Subcutaneous adipose tissue (tissue), 4 donors: ENCODE results near the gene SNTG2. TPM values are rescaled to one million over a fixed set of nuclear protein-coding genes. Genes with fewer than 3 reads are reported as not detected.

Experiments used
- total RNA-seq, 4 donors: library from RNA; depleted of rRNA; stranded (reverse); fragments of >200 nt; gene quantifications; one replicate each; pipeline ENCODE4 v1.1.0, GENCODE V29; 2016
- TF ChIP-seq, protein P1 (sequence below): fragments of 450-650 bp; IDR thresholded peaks from one replicate; pipeline ENCODE4 v1.5.1; 2016; ENCODE audit warnings: low read depth, mild to moderate bottlenecking, control low read depth, antibody characterized with exemption, moderate library complexity

Gene SNTG2
- total RNA-seq, 4 donors from 2014 or later, result 4.2 to 17.4 (median 11.3) TPM

DNA sequence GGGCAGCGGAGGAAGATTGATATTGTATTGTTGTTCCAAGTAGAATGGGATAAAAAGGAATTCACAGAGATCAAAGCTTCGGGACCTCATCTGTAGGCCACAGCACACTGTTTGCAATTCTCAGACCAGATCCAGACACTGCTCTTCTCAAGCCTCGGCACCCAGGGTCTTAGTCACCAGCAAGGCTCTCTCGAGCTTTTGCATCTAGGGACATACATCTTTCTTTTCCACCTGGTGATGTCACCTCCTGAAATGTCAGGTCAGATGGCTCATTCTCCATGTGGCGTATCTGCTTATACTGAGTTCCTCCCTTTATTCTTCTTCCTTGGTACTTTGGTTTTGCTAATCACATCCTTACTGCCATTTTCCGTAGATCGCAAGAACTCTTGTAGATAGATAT, 42.9 kb upstream of the SNTG2 start:
- TF ChIP-seq, protein P1, sequence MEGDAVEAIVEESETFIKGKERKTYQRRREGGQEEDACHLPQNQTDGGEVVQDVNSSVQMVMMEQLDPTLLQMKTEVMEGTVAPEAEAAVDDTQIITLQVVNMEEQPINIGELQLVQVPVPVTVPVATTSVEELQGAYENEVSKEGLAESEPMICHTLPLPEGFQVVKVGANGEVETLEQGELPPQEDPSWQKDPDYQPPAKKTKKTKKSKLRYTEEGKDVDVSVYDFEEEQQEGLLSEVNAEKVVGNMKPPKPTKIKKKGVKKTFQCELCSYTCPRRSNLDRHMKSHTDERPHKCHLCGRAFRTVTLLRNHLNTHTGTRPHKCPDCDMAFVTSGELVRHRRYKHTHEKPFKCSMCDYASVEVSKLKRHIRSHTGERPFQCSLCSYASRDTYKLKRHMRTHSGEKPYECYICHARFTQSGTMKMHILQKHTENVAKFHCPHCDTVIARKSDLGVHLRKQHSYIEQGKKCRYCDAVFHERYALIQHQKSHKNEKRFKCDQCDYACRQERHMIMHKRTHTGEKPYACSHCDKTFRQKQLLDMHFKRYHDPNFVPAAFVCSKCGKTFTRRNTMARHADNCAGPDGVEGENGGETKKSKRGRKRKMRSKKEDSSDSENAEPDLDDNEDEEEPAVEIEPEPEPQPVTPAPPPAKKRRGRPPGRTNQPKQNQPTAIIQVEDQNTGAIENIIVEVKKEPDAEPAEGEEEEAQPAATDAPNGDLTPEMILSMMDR, result no peak

DNA sequence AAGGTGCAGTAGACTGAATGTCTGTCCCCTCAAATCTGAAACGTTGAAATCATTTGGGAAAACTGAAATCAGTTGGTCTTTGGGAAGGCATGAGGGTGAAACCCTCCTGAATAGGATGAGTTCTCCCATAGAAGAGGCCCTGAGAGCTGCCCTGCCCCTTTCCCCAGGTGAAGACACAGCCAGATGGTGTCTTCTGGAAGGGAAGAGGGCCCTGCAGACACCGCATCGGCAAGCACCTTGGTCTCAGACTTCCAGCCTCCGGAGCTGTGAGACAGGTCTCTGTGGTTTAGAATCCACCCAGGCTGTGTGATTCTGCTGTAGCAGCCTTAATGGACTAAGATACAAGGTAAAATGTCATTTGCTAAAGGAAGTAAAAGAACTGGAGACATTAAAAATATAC, 42.1 kb upstream of the SNTG2 start:
- TF ChIP-seq, protein P1, result no peak

DNA sequence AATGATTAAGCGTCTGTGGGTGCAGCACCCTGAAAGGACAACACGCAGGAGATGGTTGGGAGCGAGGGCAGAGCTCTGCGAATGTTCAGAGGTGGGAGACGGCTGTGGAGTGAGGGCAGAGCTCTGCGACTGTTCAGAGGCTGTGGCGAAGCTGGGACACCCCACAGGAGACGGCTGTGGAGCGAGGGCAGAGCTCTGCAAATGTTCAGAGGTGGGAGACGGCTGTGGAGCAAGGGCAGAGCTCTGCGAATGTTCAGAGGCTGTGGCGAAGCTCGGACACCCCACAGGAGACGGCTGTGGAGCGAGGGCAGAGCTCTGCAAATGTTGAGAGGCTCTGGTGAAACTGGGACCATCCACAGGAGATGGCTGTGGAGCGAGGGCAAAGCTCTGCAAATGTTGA, 40.0 kb upstream of the SNTG2 start:
- TF ChIP-seq, protein P1, result no peak

DNA sequence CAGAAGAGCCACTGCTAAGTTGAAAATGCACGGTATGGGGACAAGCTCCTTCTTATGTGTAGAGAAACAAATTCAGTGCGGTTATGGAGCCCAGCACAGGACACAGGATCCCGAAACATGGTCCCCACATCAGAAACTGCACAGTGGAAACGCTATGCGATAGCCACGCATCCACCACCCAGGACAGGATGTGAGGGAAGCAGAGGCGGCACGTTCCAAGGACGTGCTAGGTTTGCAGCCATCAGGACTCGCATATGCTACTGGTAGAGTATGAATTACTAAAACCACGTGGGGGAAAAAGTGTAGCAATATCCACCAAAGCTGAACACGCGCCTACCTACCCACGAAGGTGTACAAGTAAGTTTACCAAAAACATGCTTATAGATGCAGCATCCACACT, 34.7 kb upstream of the SNTG2 start:
- TF ChIP-seq, protein P1, result no peak

DNA sequence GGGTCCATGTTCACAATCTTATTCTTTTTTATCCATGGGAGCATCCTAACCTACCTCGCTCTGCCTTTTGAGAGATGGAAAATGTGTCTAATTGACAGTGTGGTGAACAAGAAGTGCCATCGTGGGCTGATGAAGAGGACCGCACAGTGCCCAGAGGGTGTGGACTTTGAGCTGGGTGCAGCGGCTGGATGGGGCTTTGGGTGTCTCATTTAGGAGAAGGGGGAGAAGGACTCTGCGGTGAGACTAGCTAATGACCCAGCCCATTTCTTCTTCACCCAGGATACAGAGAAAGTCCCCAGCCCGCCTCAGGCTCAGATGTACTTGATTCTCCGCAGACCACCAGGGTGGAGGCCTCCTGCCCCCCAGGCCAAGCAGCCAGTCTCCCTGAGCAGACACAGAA, 33.7 kb upstream of the SNTG2 start:
- TF ChIP-seq, protein P1, result no peak

DNA sequence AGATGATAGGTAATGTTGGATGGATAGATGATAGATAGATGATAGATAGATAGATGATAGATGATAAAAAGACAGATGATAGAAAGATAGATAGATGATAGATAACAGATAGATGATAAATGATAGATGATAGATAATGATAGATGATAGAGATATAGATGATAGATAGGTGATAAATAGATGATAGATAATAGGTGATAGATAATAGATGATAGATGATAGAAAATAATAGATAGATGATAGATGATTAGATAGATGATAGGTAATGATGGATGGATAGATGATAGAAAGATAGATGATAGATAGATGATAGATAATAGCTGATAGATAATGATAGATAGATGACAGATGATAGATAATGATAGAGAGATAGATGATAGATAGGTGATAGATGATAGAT, 31.0 kb upstream of the SNTG2 start:
- TF ChIP-seq, protein P1, result no peak

DNA sequence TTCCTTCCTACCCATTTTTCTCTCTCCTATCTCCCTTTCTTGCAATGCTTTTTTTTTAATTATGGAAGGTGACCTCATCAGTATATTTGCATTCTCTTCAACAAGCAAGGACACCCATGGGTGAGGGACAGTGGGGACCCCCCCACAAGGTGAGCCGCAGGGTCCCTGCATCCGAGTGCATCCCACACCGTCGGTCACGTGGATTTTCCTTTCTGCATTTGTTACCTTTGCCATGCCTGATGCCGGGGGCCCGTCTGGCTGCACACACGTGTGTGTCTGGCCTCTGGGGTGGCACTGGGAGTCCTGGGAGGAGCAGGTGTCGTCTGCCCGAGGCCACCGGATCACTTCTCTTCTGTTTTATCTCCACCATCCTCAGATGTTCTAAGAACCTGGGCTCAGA, 30.1 kb upstream of the SNTG2 start:
- TF ChIP-seq, protein P1, result no peak

DNA sequence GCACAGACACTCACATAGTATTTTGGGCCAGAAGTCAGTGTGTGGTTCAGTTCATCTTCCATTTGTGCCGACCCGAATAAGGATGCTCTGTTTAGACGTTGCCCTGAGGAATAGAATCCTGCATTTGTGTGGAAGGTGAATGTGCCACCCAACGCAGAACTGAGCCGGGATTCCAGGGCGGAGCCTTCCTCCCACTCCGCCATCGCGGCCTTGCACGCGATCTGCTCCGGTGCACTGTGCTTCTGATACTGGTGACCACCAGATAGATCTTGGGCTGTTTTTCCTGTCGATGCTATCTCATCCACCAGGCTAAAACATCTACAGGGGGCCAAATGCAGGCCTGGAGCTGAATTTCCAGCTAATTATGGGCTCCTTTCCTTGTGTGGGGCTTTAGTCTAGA, 29.6 kb upstream of the SNTG2 start:
- TF ChIP-seq, protein P1, result no peak
